GM10248 (cell line): ENCODE measurements around the gene NTMT1.

ENCODE experiments used
- CTCF ChIA-PET: fragments of 300-600 bp; sonication (Branson Sonifier 250); formaldehyde crosslinking; extraction: SDS; loops from one replicate; lab custom pipeline; 2021; ENCODE audit warnings: antibody characterized with exemption; lab: Yijun Ruan, JAX
- POLR2A ChIA-PET: fragments of 350-650 bp; sonication (Branson Sonifier 250); formaldehyde crosslinking; extraction: SDS; loops from one replicate; lab custom pipeline; 2020; ENCODE audit warnings: antibody characterized with exemption; lab: Yijun Ruan, JAX
- DNase-seq: peaks from one replicate; pipeline ENCODE4 v3.0.0; 2012; ENCODE audit errors: extremely low spot score
- CTCF ChIP-seq: IDR thresholded peaks from 2 replicates; pipeline ENCODE4 v1.5.1; 2012; ENCODE audit warnings: mild to moderate bottlenecking, low read depth; ENCODE audit errors: extremely low read depth, missing control alignments, control extremely low read depth

Gene NTMT1

GRCh38 chr9:129582855-129583254, 43.1 kb upstream of the NTMT1 start:
- TF ChIP-seq CTCF = no peak
- ChIA-PET POLR2A (no interaction called here), CTCF (interaction anchor here (1.1 to 3.8 kb wide), 2 partner anchors 42 to 440 kb away, joined by 5 to 14 read pairs; no protein-coding TSS in a partner anchor)
- DNase-seq = no peak

GRCh38 chr9:129583308-129584038, 42.5 kb upstream of the NTMT1 start:
- DNase-seq = no peak
- ChIA-PET CTCF (interaction anchor here (1.1 to 2.3 kb wide), 9 partner anchors 9 to 452 kb away, joined by 3 to 6 read pairs (median 3); no protein-coding TSS in a partner anchor), POLR2A (no interaction called here)
- TF ChIP-seq CTCF = no peak

- peak; percentile 73 for DNase-seq
- POLR2A ChIA-PET = no interaction called here
- CTCF ChIA-PET = interaction anchor here (0.7 to 2.3 kb wide), 11 partner anchors 9 to 453 kb away, joined by 3 to 6 read pairs (median 3); no protein-coding TSS in a partner anchor
- TF ChIP-seq CTCF = no peak
Measured at GRCh38 chr9:129584136-129584535, 41.8 kb upstream of the NTMT1 start.

- POLR2A ChIA-PET = no interaction called here
- no peak for DNase-seq
- CTCF ChIA-PET = interaction anchor here (1.1 to 2.3 kb wide), 4 partner anchors 15 to 447 kb away, joined by 3 to 6 read pairs (median 4); no protein-coding TSS in a partner anchor
- no peak for TF ChIP-seq CTCF
Measured at GRCh38 chr9:129585352-129585751, 40.6 kb upstream of the NTMT1 start.

GRCh38 chr9:129586245-129586644, 39.7 kb upstream of the NTMT1 start:
- CTCF ChIA-PET = interaction anchor here (0.7 to 2.0 kb wide), 9 partner anchors 10 to 455 kb away, joined by 3 to 7 read pairs (median 5); no protein-coding TSS in a partner anchor
- POLR2A ChIA-PET = no interaction called here
- DNase-seq = no peak
- no peak for TF ChIP-seq CTCF

GRCh38 chr9:129586685-129587084, 39.3 kb upstream of the NTMT1 start:
- no peak for TF ChIP-seq CTCF
- DNase-seq = no peak
- ChIA-PET POLR2A (no interaction called here), CTCF (interaction anchor here (0.7 to 2.0 kb wide), 9 partner anchors 9 to 455 kb away, joined by 3 to 7 read pairs (median 5); no protein-coding TSS in a partner anchor)
